Sigmoid colon (tissue), 7 donors: ENCODE data around the gene TOMM20. TPM values are rescaled to one million over a fixed set of nuclear protein-coding genes. Genes with fewer than 3 reads are reported as not detected.
"Not testable (repeated sequence)": the region's sequence is repeated elsewhere in the genome, so short reads cannot be mapped to it uniquely, and the experiment has no call there.

Source experiments
- DNase-seq: peaks from one replicate; pipeline ENCODE4 v3.0.0-alpha.2; 2019
- H3K27ac ChIP-seq, 4 donors: fragments of 200-600 bp; sonication (generic); one replicate each; pipeline ENCODE4 v1.5.1; 2016 to 2019; ENCODE audit warnings: mild to moderate bottlenecking in 1 of 4
- H3K27me3 ChIP-seq, 3 donors: fragments of 200-600 bp; sonication (generic); one replicate each; pipeline ENCODE4 v1.5.1; 2019; ENCODE audit warnings: mild to moderate bottlenecking in 1 of 3
- H3K36me3 ChIP-seq, 4 donors: fragments of 200-600 bp; sonication (generic); one replicate each; pipeline ENCODE4 v1.5.1; 2016 to 2019
- H3K4me1 ChIP-seq, 4 donors: fragments of 200-600 bp; sonication (generic); one replicate each; pipeline ENCODE4 v1.5.1; 2017 to 2019
- H3K4me3 ChIP-seq, 4 donors: fragments of 200-600 bp; sonication (generic); one replicate each; pipeline ENCODE4 v1.5.1; 2017 to 2019; ENCODE audit warnings: mild to moderate bottlenecking in 2 of 4, moderate library complexity in 1 of 4
- H3K9me3 ChIP-seq, 4 donors: fragments of 200-600 bp in 3 of 4; sonication (generic) in 3 of 4; one replicate each; pipeline versions ENCODE4 v1.5.1 to v1.6.1; 2013 to 2019
- CTCF ChIP-seq, 4 experiments: fragments of 450-650 bp in 3 of 4; fragments of 200-600 bp in 1 of 4; IDR thresholded peaks; one replicate each; pipeline ENCODE4 v1.5.1; 2016 to 2019; ENCODE audit warnings: antibody characterized with exemption in 4 of 4, mild to moderate bottlenecking in 3 of 4, moderate library complexity in 2 of 4
- EP300 ChIP-seq, 4 donors: sonication (generic); formaldehyde crosslinking; IDR thresholded peaks; one replicate each; pipeline ENCODE4 v1.6.1; 2017; ENCODE audit warnings: antibody characterized with exemption in 4 of 4
- POLR2A ChIP-seq, 2 donors: fragments of 450-650 bp; IDR thresholded peaks; one replicate each; pipeline ENCODE4 v1.6.1; 2016; ENCODE audit warnings: antibody characterized with exemption in 2 of 2, mild to moderate bottlenecking in 2 of 2, moderate library complexity in 2 of 2
- POLR2AphosphoS5 ChIP-seq, 4 donors: sonication (generic); formaldehyde crosslinking; IDR thresholded peaks; one replicate each; pipeline ENCODE4 v1.6.1; 2017; ENCODE audit warnings: antibody characterized with exemption in 4 of 4
- WGBS, 2 donors: extraction: QIAGEN DNeasy Blood & Tissue Kit; methylation state at CpG; one replicate each; pipeline ENCODE4 v1.1.7; 2013; 5-methylcytosine and 5-hydroxymethylcytosine counted together
- intact Hi-C: fragments of 100-400 bp; cut with DNase I; formaldehyde crosslinking; loops from one replicate; pipeline ENCODE4 v1.15.1; 2023
- polyA plus RNA-seq, 3 donors: library from polyadenylated mRNA; stranded (reverse); fragments of 200-250 nt; gene quantifications; one replicate each; pipeline ENCODE4 v1.2.3, GENCODE V29; 2013
- total RNA-seq, 4 donors: library from RNA; depleted of rRNA; stranded (reverse); fragments of >200 nt; gene quantifications; one replicate each; pipeline ENCODE4 v1.1.0, GENCODE V29; 2016
- donor health status: healthy with polysubstance abuse.
- donor health status: Bipolar disorder and iron deficiency.
- donor health status: healthy.

Gene TOMM20
- total and polyA plus RNA-seq, 7 donors, result 49.0 to 128 (median 79.3) TPM

- no peak for TF ChIP-seq EP300 (IDR thresholded peaks at IDR 0.05)
- TF ChIP-seq POLR2AphosphoS5 (IDR thresholded peaks at IDR 0.05), result no peak
- TF ChIP-seq POLR2A (IDR thresholded peaks at IDR 0.05), result no peak
- TF ChIP-seq CTCF (IDR thresholded peaks at IDR 0.05), result no peak
These were observed 30.1 kb downstream of the TOMM20 start for GRCh38 chr1:235098547-235098946.

GRCh38 chr1:235097501-235097900 is 31.1 kb downstream of the TOMM20 start:
- DNase-seq, intact Hi-C loops: not testable (repeated sequence)
- 84 to 89% methylated on average over 14 of the region's 14 CpGs for WGBS, 2 donors

More at GRCh38 chr1:235098547-235098946, 30.1 kb downstream of the TOMM20 start:
- H3K4me3 ChIP-seq, result no peak overlapping the region
- intact Hi-C loops, result no loop called here
- no peaks in the 10 kb centered on the region for H3K27me3 ChIP-seq
- 81 to 89% methylated on average over 6 of the region's 6 CpGs for WGBS, 2 donors
- H3K4me1 ChIP-seq, result peaks cover 0 to 5% (median 4%) of the 10 kb centered on the region in 4 donors
- H3K27ac ChIP-seq, result no peak overlapping the region
- DNase-seq, result no peak
- H3K36me3 ChIP-seq, result no peaks in the 10 kb centered on the region
- no peaks in the 10 kb centered on the region for H3K9me3 ChIP-seq

GRCh38 chr1:235095938-235096562 is 32.6 kb downstream of the TOMM20 start:
- Histone ChIP-seq H3K27me3 (no peaks in the 10 kb centered on the region), H3K36me3 (no peaks in the 10 kb centered on the region)

More at GRCh38 chr1:235097501-235097900, 31.1 kb downstream of the TOMM20 start:
- H3K27ac ChIP-seq, H3K36me3 ChIP-seq, H3K27me3 ChIP-seq, H3K4me3 ChIP-seq, H3K9me3 ChIP-seq: not testable (repeated sequence)
- H3K4me1 ChIP-seq, result peaks cover 0 to 11% (median 9%) of the 10 kb centered on the region in 4 donors

GRCh38 chr1:235093696-235094592 is 34.7 kb downstream of the TOMM20 start:
- H3K4me3 ChIP-seq, result peak overlapping the region in 3 of 4 donors; percentile 14 to 23 (median 17)
- H3K27ac ChIP-seq, result peak overlapping the region in 1 of 4 donors; percentile 26
- 32 to 35% methylated on average over 24 of the region's 24 CpGs for WGBS, 2 donors

More at GRCh38 chr1:235095938-235096562, 32.6 kb downstream of the TOMM20 start:
- no peak overlapping the region for H3K27ac ChIP-seq
- H3K9me3 ChIP-seq, result no peaks in the 10 kb centered on the region
- intact Hi-C loops, result no loop called here
- H3K4me1 ChIP-seq, result peaks cover 0 to 11% (median 10%) of the 10 kb centered on the region in 4 donors
- H3K4me3 ChIP-seq, result no peak overlapping the region
- DNase-seq, result no peak
- TF ChIP-seq EP300 (IDR thresholded peaks at IDR 0.05), result no peak
- no peak for TF ChIP-seq POLR2A (IDR thresholded peaks at IDR 0.05)
- TF ChIP-seq CTCF (IDR thresholded peaks at IDR 0.05), result no peak
- TF ChIP-seq POLR2AphosphoS5 (IDR thresholded peaks at IDR 0.05), result no peak
- 67 to 82% methylated on average over 6 of the region's 6 CpGs for WGBS, 2 donors

More at GRCh38 chr1:235093696-235094592, 34.7 kb downstream of the TOMM20 start:
- intact Hi-C loops, result loop anchor here (2.0 kb wide), 1 partner anchor 595 kb away; no protein-coding TSS in a partner anchor
- H3K4me1 ChIP-seq, result peaks cover 0 to 22% (median 19%) of the 10 kb centered on the region in 4 donors
- DNase-seq, result peak; percentile 85
- no peaks in the 10 kb centered on the region for H3K9me3 ChIP-seq
- no peaks in the 10 kb centered on the region for H3K27me3 ChIP-seq
- H3K36me3 ChIP-seq, result no peaks in the 10 kb centered on the region
- TF ChIP-seq CTCF (IDR thresholded peaks at IDR 0.05), result peak; percentile 83 to 88 (median 86)
- no peak for TF ChIP-seq POLR2AphosphoS5 (IDR thresholded peaks at IDR 0.05)
